NCI-H2081 (cell line): ENCODE measurements around the gene NDUFAF7.
A peak's percentile ranks its signal among the peaks of the same experiment; 100 is the strongest.
"Not testable (repeated sequence)": the region's sequence is repeated elsewhere in the genome, so short reads cannot be mapped to it uniquely, and the experiment has no call there.

Source experiments
- DNase-seq, 2 experiments: peaks; one replicate each; lab custom pipeline; 2025; lab: John Stamatoyannopoulos, UW

Gene NDUFAF7

GRCh38 chr2:37211939-37212338 lies 19.5 kb upstream of the NDUFAF7 start:
- no peak for DNase-seq

GRCh38 chr2:37215250-37215649 lies 16.2 kb upstream of the NDUFAF7 start:
- DNase-seq = no peak

- DNase-seq = no peak
Observed at GRCh38 chr2:37219046-37219445, 12.4 kb upstream of the NDUFAF7 start.

- DNase-seq = no peak
Observed at GRCh38 chr2:37223131-37223530, 8.3 kb upstream of the NDUFAF7 start.

GRCh38 chr2:37224063-37224462 lies 7.4 kb upstream of the NDUFAF7 start:
- DNase-seq = no peak

GRCh38 chr2:37225129-37225528 lies 6.3 kb upstream of the NDUFAF7 start:
- not testable (repeated sequence) for DNase-seq

GRCh38 chr2:37226863-37227262 lies 4.6 kb upstream of the NDUFAF7 start:
- no peak for DNase-seq

- no peak for DNase-seq
Observed at GRCh38 chr2:37228788-37229187, 2.7 kb upstream of the NDUFAF7 start.

GRCh38 chr2:37230581-37230980 lies 877 bp upstream of the NDUFAF7 start:
- DNase-seq = peak in 1 of 2 experiments; percentile 14

GRCh38 chr2:37232131-37232933 lies 874 bp downstream of the NDUFAF7 start:
- no peak for DNase-seq

GRCh38 chr2:37243435-37243834 lies 12.0 kb downstream of the NDUFAF7 start:
- no peak for DNase-seq

- DNase-seq = no peak
Observed at GRCh38 chr2:37244017-37244416, 12.6 kb downstream of the NDUFAF7 start.

GRCh38 chr2:37244755-37245154 lies 13.3 kb downstream of the NDUFAF7 start:
- no peak for DNase-seq

GRCh38 chr2:37246205-37246604 lies 14.7 kb downstream of the NDUFAF7 start:
- DNase-seq = no peak

GRCh38 chr2:37250869-37251740 lies 19.6 kb downstream of the NDUFAF7 start:
- no peak for DNase-seq

GRCh38 chr2:37262522-37262921 lies 31.1 kb downstream of the NDUFAF7 start:
- no peak for DNase-seq

- DNase-seq = no peak
Observed at GRCh38 chr2:37263839-37264238, 32.4 kb downstream of the NDUFAF7 start.

GRCh38 chr2:37267685-37268084 lies 36.2 kb downstream of the NDUFAF7 start:
- DNase-seq = no peak

GRCh38 chr2:37268111-37268510 lies 36.7 kb downstream of the NDUFAF7 start:
- DNase-seq = peak in 1 of 2 experiments; percentile 22

- no peak for DNase-seq
Observed at GRCh38 chr2:37271376-37272067, 40.1 kb downstream of the NDUFAF7 start.

GRCh38 chr2:37274359-37274965 lies 43.0 kb downstream of the NDUFAF7 start:
- no peak for DNase-seq

GRCh38 chr2:37276291-37276690 lies 44.8 kb downstream of the NDUFAF7 start:
- DNase-seq = no peak
